Astrocyte of the spinal cord (primary cell): Measurements from ENCODE around the gene PITPNB.
A peak's percentile ranks its signal among the peaks of the same experiment; 100 is the strongest.

Source experiments
- DNase-seq: peaks from one replicate; pipeline ENCODE4 v3.0.0; 2011; ENCODE audit warnings: low read depth, low spot score
- H3K4me3 ChIP-seq: 2 replicates; pipeline ENCODE4 v1.5.1; 2011; ENCODE audit warnings: low read depth, mild to moderate bottlenecking, low read length, moderate library complexity
- in situ Hi-C: cut with HindIII; loops from 2 replicates; pipeline ENCODE4 v1.10.0; 2017; ENCODE audit warnings: low sequenced_read_pairs
- TF ChIP-seq, protein P1 (sequence below): IDR thresholded peaks from 2 replicates; pipeline ENCODE4 v1.5.1; 2012; ENCODE audit warnings: low read depth, mild to moderate bottlenecking, low read length, inconsistent platforms

Gene PITPNB

DNA sequence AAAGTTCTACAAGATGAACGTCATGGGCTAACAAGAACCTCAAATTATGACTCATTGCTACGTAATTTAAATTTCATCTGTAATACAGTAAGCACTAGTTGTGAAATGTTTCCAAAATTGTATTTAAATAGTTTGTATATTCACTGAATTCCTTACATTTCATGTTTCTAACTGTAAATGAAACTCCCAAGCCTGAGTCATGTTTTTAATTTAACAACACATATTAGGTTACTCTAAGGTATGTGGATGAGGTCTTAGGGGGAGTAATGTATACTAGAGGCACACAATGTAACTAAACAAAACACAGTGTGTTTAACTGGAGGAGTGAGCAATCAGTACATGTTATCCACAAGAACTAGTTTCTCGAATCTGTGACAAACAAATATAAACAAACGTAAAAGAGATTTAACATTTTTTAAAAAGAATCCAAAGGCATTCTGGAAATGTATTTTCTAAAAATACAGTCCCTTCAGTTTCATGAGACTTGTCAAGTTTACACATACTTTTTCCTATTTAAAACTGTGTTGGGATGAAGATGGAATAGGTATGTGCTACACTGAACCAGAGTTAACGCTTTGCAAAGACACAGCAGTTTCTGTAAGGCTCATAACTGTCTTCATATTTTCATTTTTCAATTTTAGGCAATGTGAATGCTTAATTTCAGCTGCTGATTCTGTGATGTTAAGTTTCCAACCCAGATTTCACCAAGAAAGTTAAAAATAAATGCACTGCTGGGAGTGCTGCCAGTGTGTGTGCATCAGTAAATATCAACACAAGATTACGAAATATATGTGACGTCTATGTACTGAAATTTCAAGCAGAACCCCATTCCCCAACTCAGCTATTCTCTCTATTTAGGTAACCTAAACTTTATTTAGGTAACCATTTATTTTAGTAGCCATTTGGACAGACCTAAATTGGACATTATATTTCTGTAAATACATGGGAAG, 52.6 kb downstream of the PITPNB start:
- in situ Hi-C loops: no loop called here
- TF ChIP-seq, protein P1, sequence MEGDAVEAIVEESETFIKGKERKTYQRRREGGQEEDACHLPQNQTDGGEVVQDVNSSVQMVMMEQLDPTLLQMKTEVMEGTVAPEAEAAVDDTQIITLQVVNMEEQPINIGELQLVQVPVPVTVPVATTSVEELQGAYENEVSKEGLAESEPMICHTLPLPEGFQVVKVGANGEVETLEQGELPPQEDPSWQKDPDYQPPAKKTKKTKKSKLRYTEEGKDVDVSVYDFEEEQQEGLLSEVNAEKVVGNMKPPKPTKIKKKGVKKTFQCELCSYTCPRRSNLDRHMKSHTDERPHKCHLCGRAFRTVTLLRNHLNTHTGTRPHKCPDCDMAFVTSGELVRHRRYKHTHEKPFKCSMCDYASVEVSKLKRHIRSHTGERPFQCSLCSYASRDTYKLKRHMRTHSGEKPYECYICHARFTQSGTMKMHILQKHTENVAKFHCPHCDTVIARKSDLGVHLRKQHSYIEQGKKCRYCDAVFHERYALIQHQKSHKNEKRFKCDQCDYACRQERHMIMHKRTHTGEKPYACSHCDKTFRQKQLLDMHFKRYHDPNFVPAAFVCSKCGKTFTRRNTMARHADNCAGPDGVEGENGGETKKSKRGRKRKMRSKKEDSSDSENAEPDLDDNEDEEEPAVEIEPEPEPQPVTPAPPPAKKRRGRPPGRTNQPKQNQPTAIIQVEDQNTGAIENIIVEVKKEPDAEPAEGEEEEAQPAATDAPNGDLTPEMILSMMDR: no peak
- peak; percentile 89 for DNase-seq
- no peak overlapping the region for H3K4me3 ChIP-seq

DNA sequence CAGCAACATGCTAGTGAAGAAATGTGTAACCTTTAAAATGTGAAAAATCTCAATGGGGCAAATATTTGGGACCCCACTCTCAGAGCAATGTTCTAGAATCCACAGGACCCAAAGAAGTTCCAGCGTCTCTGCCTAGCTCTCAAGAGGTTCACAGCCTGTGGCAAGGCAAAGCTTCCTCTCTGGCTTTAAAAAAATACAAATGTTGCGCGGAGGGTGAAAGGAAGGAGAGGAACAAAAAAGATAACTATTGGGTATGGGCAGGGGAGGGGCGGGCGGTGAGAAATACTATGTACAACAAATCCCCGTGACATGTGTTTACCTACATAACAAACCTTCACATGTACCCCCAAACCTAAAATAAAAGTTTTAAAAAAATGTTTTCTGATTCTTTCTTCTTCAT, 53.6 kb downstream of the PITPNB start:
- in situ Hi-C loops: no loop called here
- DNase-seq: no peak
- TF ChIP-seq, protein P1: no peak
- no peak overlapping the region for H3K4me3 ChIP-seq

DNA sequence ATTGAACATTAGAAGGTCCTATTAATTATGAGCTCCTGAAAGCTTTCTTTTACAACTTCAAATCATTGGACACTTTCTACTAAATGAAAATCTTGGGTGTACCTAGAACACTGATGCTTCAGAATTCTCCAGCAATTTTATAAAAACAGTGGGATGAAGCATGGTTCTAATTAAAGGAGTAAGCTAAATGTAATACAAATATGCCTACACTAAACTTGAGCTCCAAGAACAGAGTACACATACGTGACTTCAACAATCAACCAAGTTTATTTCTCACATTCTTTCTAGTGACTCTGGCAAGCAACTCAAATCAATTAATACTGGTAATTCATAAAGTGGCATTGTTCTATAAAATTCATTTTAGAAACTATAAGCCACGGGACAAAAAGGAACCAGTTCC, 55.5 kb downstream of the PITPNB start:
- H3K4me3 ChIP-seq: no peak overlapping the region

DNA sequence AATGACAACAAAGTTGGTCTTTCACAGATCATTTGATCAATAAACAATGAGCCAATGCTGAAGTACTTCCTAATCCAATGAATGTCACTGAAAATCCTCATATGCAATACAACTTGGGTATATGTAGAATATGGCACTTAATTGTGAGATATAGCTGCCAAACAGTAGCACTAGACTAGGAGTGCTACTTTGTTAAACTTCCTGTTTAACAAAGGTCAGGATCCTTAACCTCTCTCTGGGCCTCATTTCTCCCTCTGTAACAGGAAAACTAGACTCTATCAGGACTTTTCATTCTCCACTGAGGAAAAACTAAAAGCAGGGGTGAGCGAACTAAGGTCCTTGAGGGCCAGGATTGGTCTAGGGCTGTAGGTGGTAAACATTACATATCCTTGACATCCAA, 56.1 kb downstream of the PITPNB start:
- DNase-seq: no peak
- H3K4me3 ChIP-seq: no peak overlapping the region
- in situ Hi-C loops: no loop called here
- TF ChIP-seq, protein P1: no peak

More for the DNA sequence above, 55.5 kb downstream of the PITPNB start:
- DNase-seq: no peak
- TF ChIP-seq, protein P1: no peak
- in situ Hi-C loops: no loop called here

DNA sequence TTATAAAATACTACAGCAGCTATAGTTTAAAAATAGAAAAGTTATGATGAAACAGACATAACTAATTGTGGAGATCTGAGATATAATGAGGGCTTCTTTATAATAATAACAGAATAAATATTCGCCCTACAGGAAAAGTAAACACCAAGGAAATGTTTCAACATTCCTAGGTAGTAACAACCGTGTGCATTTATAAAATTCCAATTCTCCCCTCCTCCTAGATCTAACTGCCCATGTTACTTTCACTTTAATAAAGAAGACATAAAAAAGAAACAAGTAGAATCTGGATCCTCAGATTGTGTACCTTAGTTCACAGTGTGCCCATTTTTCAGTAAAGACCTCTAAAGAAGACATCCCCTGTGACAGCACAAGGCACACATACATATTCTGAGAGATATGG, 59.7 kb downstream of the PITPNB start:
- DNase-seq: no peak
- H3K4me3 ChIP-seq: no peak overlapping the region
- in situ Hi-C loops: no loop called here
- TF ChIP-seq, protein P1: no peak

DNA sequence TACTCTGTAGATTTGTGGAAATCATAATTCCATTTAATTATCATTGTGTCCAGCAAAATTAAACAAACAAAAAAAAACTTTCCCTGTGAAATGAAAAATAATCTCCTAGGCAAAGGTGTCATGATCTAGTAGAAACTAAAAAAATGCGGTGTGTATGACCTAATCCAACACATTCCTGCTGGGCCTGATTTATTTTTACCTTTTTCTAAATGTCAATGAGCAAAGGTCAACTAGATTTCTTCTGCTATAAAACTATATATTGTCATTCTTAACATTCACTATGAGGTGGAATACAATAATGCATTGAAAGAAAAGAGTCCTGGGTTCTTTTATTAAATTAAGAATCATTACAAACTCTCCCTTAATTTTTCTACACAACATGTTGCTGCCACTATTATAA, 60.4 kb downstream of the PITPNB start:
- no peak overlapping the region for H3K4me3 ChIP-seq
- no peak for DNase-seq
- TF ChIP-seq, protein P1: no peak
- in situ Hi-C loops: no loop called here
